Loucy (cell line): ENCODE data around the gene OR8A1.

ENCODE experiments used
- H2AFZ ChIP-seq: fragments of 200-600 bp; sonication (generic); 2 replicates; pipeline ENCODE4 v1.6.0; 2016; ENCODE audit warnings: antibody characterized with exemption, mild to moderate bottlenecking, low read length, moderate library complexity
- H3F3A ChIP-seq: fragments of 200-600 bp; 2 replicates; pipeline ENCODE4 v1.6.0; 2016; ENCODE audit warnings: antibody characterized with exemption, low read depth, mild to moderate bottlenecking
- H3K27me3 ChIP-seq: fragments of 200-600 bp; sonication (generic); 2 replicates; pipeline ENCODE4 v1.6.1; 2014; ENCODE audit warnings: low read length, mild to moderate bottlenecking; ENCODE audit not compliant: insufficient read depth, poor library complexity, severe bottlenecking
- H3K36me3 ChIP-seq: fragments of 200-600 bp; sonication (generic); 2 replicates; pipeline ENCODE4 v1.6.1; 2016; ENCODE audit warnings: low read length; ENCODE audit not compliant: insufficient read depth
- H3K4me1 ChIP-seq: fragments of 200-600 bp; sonication (generic); 2 replicates; pipeline ENCODE4 v1.5.1; 2014; ENCODE audit warnings: low read length, mild to moderate bottlenecking; ENCODE audit not compliant: insufficient read depth, poor library complexity, severe bottlenecking
- H3K4me2 ChIP-seq: fragments of 200-600 bp; sonication (generic); 2 replicates; pipeline ENCODE4 v1.6.0; 2014; ENCODE audit warnings: antibody characterized with exemption, low read length, low read depth, mild to moderate bottlenecking; ENCODE audit not compliant: poor library complexity, severe bottlenecking
- H3K4me3 ChIP-seq: fragments of 200-600 bp; sonication (generic); 2 replicates; pipeline ENCODE4 v1.5.1; 2014; ENCODE audit warnings: low read length, mild to moderate bottlenecking, mixed read lengths; ENCODE audit not compliant: poor library complexity, severe bottlenecking
- H3K79me2 ChIP-seq: fragments of 200-600 bp; sonication (generic); 2 replicates; pipeline ENCODE4 v1.6.1; 2014; ENCODE audit warnings: low read length; ENCODE audit not compliant: insufficient read depth
- H3K9ac ChIP-seq: fragments of 200-600 bp; sonication (generic); 2 replicates; pipeline ENCODE4 v1.6.0; 2014; ENCODE audit warnings: mild to moderate bottlenecking, low read depth, low read length, moderate library complexity; ENCODE audit not compliant: poor library complexity, severe bottlenecking
- H3K9me2 ChIP-seq: fragments of 200-600 bp; sonication (generic); replicated peaks from 2 replicates; pipeline ENCODE4 v1.6.1; 2016; ENCODE audit warnings: low read depth, low read length, mixed read lengths
- H3K9me3 ChIP-seq: fragments of 200-600 bp; sonication (generic); 2 replicates; pipeline ENCODE4 v1.6.1; 2014; ENCODE audit warnings: mild to moderate bottlenecking, antibody characterized with exemption, low read length, low read depth; ENCODE audit not compliant: insufficient read depth
- H4K20me1 ChIP-seq: fragments of 200-600 bp; sonication (generic); 2 replicates; pipeline ENCODE4 v1.6.0; 2014; ENCODE audit warnings: antibody characterized with exemption, low read length, mild to moderate bottlenecking; ENCODE audit not compliant: insufficient read depth, poor library complexity, severe bottlenecking
- CTCF ChIP-seq: fragments of 200-600 bp; sonication (generic); conservative IDR thresholded peaks from 2 replicates; pipeline ENCODE4 v1.5.1; 2014; ENCODE audit warnings: mild to moderate bottlenecking, antibody characterized with exemption, low read length
- EZH2phosphoT487 ChIP-seq: fragments of 200-600 bp; IDR thresholded peaks from 2 replicates; pipeline ENCODE4 v1.6.1; 2018; ENCODE audit warnings: antibody characterized with exemption, mild to moderate bottlenecking, moderate library complexity, borderline replicate concordance

Gene OR8A1

GRCh38 chr11:124538019-124538418, 31.8 kb upstream of the OR8A1 start:
- no peaks in the 10 kb centered on the region for H4K20me1 ChIP-seq
- no peaks in the 10 kb centered on the region for H3K4me1 ChIP-seq
- no peaks in the 10 kb centered on the region for H3K79me2 ChIP-seq
- no peaks in the 10 kb centered on the region for H3K9me3 ChIP-seq
- H2AFZ ChIP-seq = no peak overlapping the region
- TF ChIP-seq CTCF = no peak
- no peak for TF ChIP-seq EZH2phosphoT487
- no peaks in the 10 kb centered on the region for H3K36me3 ChIP-seq
- no peak overlapping the region for H3K4me2 ChIP-seq
- no peak overlapping the region for H3K9ac ChIP-seq
- H3K4me3 ChIP-seq = no peak overlapping the region
- no peaks in the 10 kb centered on the region for H3F3A ChIP-seq
- no peaks in the 10 kb centered on the region for H3K9me2 ChIP-seq
- no peaks in the 10 kb centered on the region for H3K27me3 ChIP-seq

GRCh38 chr11:124541204-124541603, 28.6 kb upstream of the OR8A1 start:
- H3K4me2 ChIP-seq = no peak overlapping the region
- TF ChIP-seq EZH2phosphoT487 (no peak), CTCF (no peak)

GRCh38 chr11:124543145-124543544, 26.7 kb upstream of the OR8A1 start:
- H3K9me2 ChIP-seq = no peaks in the 10 kb centered on the region
- no peaks in the 10 kb centered on the region for H3K79me2 ChIP-seq
- H3K27me3 ChIP-seq = no peaks in the 10 kb centered on the region
- H3K9ac ChIP-seq = no peak overlapping the region
- TF ChIP-seq EZH2phosphoT487 (no peak), CTCF (no peak)
- no peak overlapping the region for H3K4me2 ChIP-seq
- H2AFZ ChIP-seq = no peak overlapping the region
- no peaks in the 10 kb centered on the region for H3K4me1 ChIP-seq
- no peak overlapping the region for H3K4me3 ChIP-seq
- H3K9me3 ChIP-seq = no peaks in the 10 kb centered on the region
- no peaks in the 10 kb centered on the region for H4K20me1 ChIP-seq
- no peaks in the 10 kb centered on the region for H3K36me3 ChIP-seq
- no peaks in the 10 kb centered on the region for H3F3A ChIP-seq

More at GRCh38 chr11:124541204-124541603, 28.6 kb upstream of the OR8A1 start:
- Histone ChIP-seq H3K9me3 (no peaks in the 10 kb centered on the region), H4K20me1 (no peaks in the 10 kb centered on the region), H3K9me2 (no peaks in the 10 kb centered on the region), H3K27me3 (no peaks in the 10 kb centered on the region), H3K9ac (no peak overlapping the region), H3F3A (no peaks in the 10 kb centered on the region), H3K36me3 (no peaks in the 10 kb centered on the region), H3K4me3 (no peak overlapping the region), H3K79me2 (no peaks in the 10 kb centered on the region), H3K4me1 (no peaks in the 10 kb centered on the region), H2AFZ (no peak overlapping the region)
